H1 (cell line): ENCODE measurements around the gene CEP350. TPM values are rescaled to one million over a fixed set of nuclear protein-coding genes. Genes with fewer than 3 reads are reported as not detected.

ENCODE experiments used
- CTCF ChIA-PET: fragments of 300-600 bp; sonication (Branson Sonifier 250); formaldehyde crosslinking; loops from one replicate; lab custom pipeline; 2021; ENCODE audit not compliant: partially characterized antibody; lab: Charles Lee
- POLR2A ChIA-PET: fragments of 300-600 bp; sonication (Branson Sonifier 250); formaldehyde crosslinking; loops from one replicate; lab custom pipeline; 2021; ENCODE audit warnings: inconsistent platforms; ENCODE audit not compliant: partially characterized antibody; lab: Charles Lee
- DNase-seq, 2 experiments: peaks; one replicate each; pipeline versions ENCODE4 v3.0.0 to v3.0.0-alpha.2; 2010 to 2022; ENCODE audit warnings: low spot score in 2 of 2, low read depth in 1 of 2, mixed read lengths in 1 of 2
- FAIRE-seq: peaks from 2 replicates; lab custom pipeline; 2011; peaks lifted over from hg19 to GRCh38; lab: Jason Lieb, UNC
- H2AFZ ChIP-seq: 2 replicates; pipeline ENCODE4 v1.8.1; 2012; ENCODE audit warnings: low read length, inconsistent platforms
- H2AK5ac ChIP-seq: 2 replicates; pipeline ENCODE4 v1.6.1; 2013; ENCODE audit warnings: low read depth, low read length
- H2BK120ac ChIP-seq: replicated peaks from 2 replicates; pipeline ENCODE3; 2013; ENCODE audit warnings: low read depth, low read length, inconsistent platforms
- H2BK12ac ChIP-seq: 2 replicates; pipeline ENCODE4 v1.6.1; 2013; ENCODE audit warnings: low read depth, low read length
- H2BK15ac ChIP-seq: 2 replicates; pipeline ENCODE4 v1.6.1; 2013; ENCODE audit warnings: low read length
- H2BK20ac ChIP-seq: 2 replicates; pipeline ENCODE4 v1.6.1; 2013; ENCODE audit warnings: low read length
- H2BK5ac ChIP-seq: 2 replicates; pipeline ENCODE4 v1.6.1; 2013; ENCODE audit warnings: low read depth, low read length
- H3K14ac ChIP-seq: 2 replicates; pipeline ENCODE4 v1.6.1; 2013; ENCODE audit warnings: inconsistent platforms; ENCODE audit not compliant: insufficient read length
- H3K18ac ChIP-seq: 2 replicates; pipeline ENCODE4 v1.6.1; 2013; ENCODE audit warnings: low read length; ENCODE audit errors: extremely low read depth
- H3K23ac ChIP-seq: 2 replicates; pipeline ENCODE4 v1.6.1; 2013; ENCODE audit warnings: inconsistent platforms; ENCODE audit not compliant: insufficient read length
- H3K23me2 ChIP-seq: 2 replicates; pipeline ENCODE4 v1.6.1; 2013; ENCODE audit warnings: low read depth, low read length
- H3K27ac ChIP-seq: 2 replicates; pipeline ENCODE4 v1.6.1; 2011; ENCODE audit warnings: low read depth, low read length, inconsistent platforms
- H3K27me3 ChIP-seq, 4 experiments: replicated peaks in 1 of 4; 1 replicate in 1 of 4; 2 replicates in 3 of 4; pipeline versions ENCODE4 v1.6.1 to v1.8.1; 2011 to 2013; ENCODE audit warnings: low read length in 3 of 4, mild to moderate bottlenecking in 3 of 4, inconsistent platforms in 2 of 4, mixed read lengths in 2 of 4, moderate library complexity in 1 of 4; ENCODE audit not compliant: control insufficient read depth in 3 of 4, insufficient read depth in 3 of 4; ENCODE audit errors: extremely low read depth in 1 of 4
- H3K36me3 ChIP-seq, 4 experiments: 2 replicates each; pipeline versions ENCODE4 v1.6.1 to v1.8.1; 2011 to 2013; ENCODE audit warnings: mild to moderate bottlenecking in 4 of 4, low read length in 3 of 4, moderate library complexity in 2 of 4, control low read depth in 1 of 4, inconsistent platforms in 1 of 4; ENCODE audit not compliant: insufficient read depth in 4 of 4, control insufficient read depth in 2 of 4
- H3K4ac ChIP-seq: replicated peaks from 2 replicates; pipeline ENCODE3; 2013; ENCODE audit warnings: low read length, low read depth, mixed read lengths, inconsistent platforms; ENCODE audit not compliant: insufficient read length
- H3K4me1 ChIP-seq, 4 experiments: replicated peaks in 1 of 4; 1 replicate in 1 of 4; 2 replicates in 3 of 4; pipeline versions ENCODE4 v1.6.1 to v1.8.1; 2011 to 2013; ENCODE audit warnings: low read length in 3 of 4, inconsistent platforms in 2 of 4, mixed read lengths in 1 of 4; ENCODE audit not compliant: insufficient read depth in 4 of 4, control insufficient read depth in 3 of 4
- H3K4me2 ChIP-seq, 2 experiments: 2 replicates each; pipeline versions ENCODE4 v1.6.1 to v1.8.1; 2011 to 2013; ENCODE audit warnings: low read depth in 2 of 2, low read length in 2 of 2, control low read depth in 1 of 2, inconsistent platforms in 1 of 2, mild to moderate bottlenecking in 1 of 2; ENCODE audit not compliant: insufficient read depth in 1 of 2
- H3K4me3 ChIP-seq, 4 experiments: fragments of 200-600, 300-600 bp in 1 of 4; sonication (generic), shearing (Covaris generic), sonication (Bioruptor Twin) in 1 of 4; 2 replicates each; pipeline versions ENCODE4 v1.5.1 to v1.8.1; 2011 to 2016; ENCODE audit warnings: low read length in 4 of 4, low read depth in 3 of 4, control low read depth in 2 of 4, inconsistent platforms in 2 of 4, mild to moderate bottlenecking in 2 of 4, mixed read lengths in 1 of 4, moderate library complexity in 1 of 4; ENCODE audit not compliant: insufficient read depth in 2 of 4; ENCODE audit errors: extremely low read depth in 1 of 4
- H3K56ac ChIP-seq: replicated peaks from 2 replicates; pipeline ENCODE3; 2013; ENCODE audit warnings: low read depth, mild to moderate bottlenecking, mixed read lengths, low read length, inconsistent platforms; ENCODE audit not compliant: insufficient read length
- H3K79me1 ChIP-seq: 2 replicates; pipeline ENCODE4 v1.6.1; 2013; ENCODE audit warnings: low read depth, low read length, control low read depth
- H3K79me2 ChIP-seq, 2 experiments: 2 replicates each; pipeline versions ENCODE4 v1.6.1 to v1.8.1; 2012 to 2013; ENCODE audit warnings: low read length in 2 of 2, mild to moderate bottlenecking in 2 of 2, inconsistent platforms in 1 of 2; ENCODE audit not compliant: insufficient read depth in 2 of 2, control insufficient read depth in 1 of 2
- H3K9ac ChIP-seq, 4 experiments: replicated peaks in 1 of 4; 1 replicate in 1 of 4; 2 replicates in 3 of 4; pipeline versions ENCODE4 v1.6.1 to v1.8.1; 2011 to 2013; ENCODE audit warnings: low read depth in 3 of 4, low read length in 3 of 4, control low read depth in 2 of 4, mild to moderate bottlenecking in 2 of 4, moderate library complexity in 2 of 4, inconsistent platforms in 1 of 4; ENCODE audit errors: extremely low read depth in 1 of 4
- H3K9me3 ChIP-seq, 2 experiments: 2 replicates each; pipeline versions ENCODE4 v1.6.1 to v1.8.1; 2012 to 2013; ENCODE audit warnings: mild to moderate bottlenecking in 2 of 2, moderate library complexity in 2 of 2, control low read depth in 1 of 2, inconsistent platforms in 1 of 2, low read depth in 1 of 2, low read length in 1 of 2, mixed read lengths in 1 of 2; ENCODE audit not compliant: insufficient read depth in 2 of 2
- H4K20me1 ChIP-seq, 2 experiments: replicated peaks in 1 of 2; 2 replicates each; pipeline versions ENCODE3 to v1.8.1; 2011 to 2013; ENCODE audit warnings: inconsistent platforms in 2 of 2, low read length in 2 of 2, mild to moderate bottlenecking in 1 of 2; ENCODE audit not compliant: insufficient read depth in 2 of 2, control insufficient read depth in 1 of 2
- H4K5ac ChIP-seq: 2 replicates; pipeline ENCODE4 v1.6.1; 2013; ENCODE audit warnings: low read length, low read depth, mixed read lengths, inconsistent platforms; ENCODE audit not compliant: insufficient read length
- H4K8ac ChIP-seq: 2 replicates; pipeline ENCODE4 v1.8.0; 2013; ENCODE audit warnings: mild to moderate bottlenecking, moderate library complexity, low read length, inconsistent platforms; ENCODE audit not compliant: insufficient read depth; ENCODE audit errors: extremely low read depth
- H4K91ac ChIP-seq: replicated peaks from 2 replicates; pipeline ENCODE3; 2013; ENCODE audit warnings: low read length, mixed read lengths, inconsistent platforms; ENCODE audit not compliant: insufficient read length
- ASH2L ChIP-seq: fragments of 200-600, 300-600 bp; sonication (generic); IDR thresholded peaks from one replicate; pipeline ENCODE4 v1.7.1; 2017; ENCODE audit warnings: low read length
- CBX5 ChIP-seq: fragments of 300-800, 300-1000 bp; sonication (generic); IDR thresholded peaks from 2 replicates; pipeline ENCODE4 v1.7.1; 2016; ENCODE audit warnings: antibody characterized with exemption, low read length, low read depth
- HDAC6 ChIP-seq: IDR thresholded peaks from one replicate; pipeline ENCODE4 v1.7.1; 2012; ENCODE audit warnings: low read depth, mild to moderate bottlenecking, inconsistent platforms, low read length, moderate library complexity
- MAX ChIP-seq: IDR thresholded peaks from 2 replicates; pipeline ENCODE4 v1.6.1; 2012; ENCODE audit warnings: inconsistent platforms
- SP1 ChIP-seq: IDR thresholded peaks from 2 replicates; pipeline ENCODE4 v1.6.1; 2011; ENCODE audit warnings: low read depth, low read length
- SUZ12 ChIP-seq: fragments of 200-600 bp; sonication (generic); IDR thresholded peaks from 2 replicates; pipeline ENCODE4 v1.6.1; 2012; ENCODE audit warnings: mild to moderate bottlenecking, inconsistent platforms, low read length, moderate library complexity, mixed read lengths
- WGBS, 2 experiments: shearing (Covaris generic) in 1 of 2; methylation state at CpG; one replicate each; pipeline versions ENCODE4 v1.1.6 to v1.1.7; 2013 to 2015; ENCODE audit warnings: low lambda C conversion rate in 2 of 2, mixed read lengths in 2 of 2, inconsistent platforms in 1 of 2, low coverage in 1 of 2, missing lambda C conversion rate in 1 of 2; ENCODE audit not compliant: insufficient replicate concordance in 2 of 2, insufficient coverage in 1 of 2, insufficient read length in 1 of 2; ENCODE audit errors: extremely low coverage in 1 of 2, missing lambda C conversion rate in 1 of 2; 5-methylcytosine and 5-hydroxymethylcytosine counted together
- polyA plus RNA-seq, 7 experiments: library from polyadenylated mRNA; depleted of rRNA in 3 of 7; stranded (reverse) in 5 of 7; unstranded in 2 of 7; fragments of >200 nt in 5 of 7; fragments of 200-250 nt in 2 of 7; gene quantifications; 1 replicate in 5 of 7; 2 replicates in 1 of 7; 4 replicates in 1 of 7; pipeline versions ENCODE4 v1.2.1 to v1.2.3, GENCODE V29; 2011 to 2013; ENCODE audit warnings: missing spikeins in 2 of 7, mixed read lengths in 2 of 7
- total RNA-seq: library from RNA; stranded (reverse); fragmentation: NEBNext Ultra II Directional; extraction: Animal tissue kit (Norgen Biotek cat#: 25700); gene quantifications from 2 replicates; pipeline ENCODE4 v1.2.1, GENCODE V29; 2021

The CEP350 gene
- total and polyA plus RNA-seq, 2 of the 8 experiments (the other 6 are each of a cell fraction or from before 2014, with no cell fraction given), result 5.6 to 39.4 TPM

DNA sequence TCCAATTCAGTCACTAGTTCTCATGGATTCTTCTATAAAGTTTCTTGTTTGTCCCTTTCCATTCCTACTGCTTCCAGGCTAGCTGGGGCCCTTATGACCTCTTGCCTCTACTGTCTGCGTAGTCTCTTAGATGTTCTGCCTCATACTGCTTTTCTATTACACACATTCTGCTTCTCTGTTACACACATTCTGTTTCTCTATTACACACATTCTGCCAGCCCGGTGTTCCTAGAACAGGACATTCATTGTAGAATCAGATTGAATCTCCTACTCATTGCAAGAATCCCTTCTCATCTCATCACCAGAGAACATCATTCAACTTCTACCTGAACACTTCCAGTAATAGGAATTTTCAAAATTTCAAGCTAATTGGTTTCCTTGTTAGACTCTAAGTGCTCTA is 130.7 kb downstream of the CEP350 start:
- Histone ChIP-seq H2AFZ (no peak overlapping the region), H4K91ac (no peak overlapping the region), H3K9ac (no peak overlapping the region), H4K8ac (no peak overlapping the region), H3K4me3 (no peak overlapping the region), H3K79me1 (no peaks in the 10 kb centered on the region), H2BK120ac (no peak overlapping the region), H3K14ac (no peak overlapping the region), H3K36me3 (peaks cover 3 to 20% (median 6%) of the 10 kb centered on the region in 4 experiments; a peak in 5 of 8 replicates), H3K9me3 (no peaks in the 10 kb centered on the region), H3K23ac (no peak overlapping the region), H3K18ac (no peak overlapping the region), H3K23me2 (no peaks in the 10 kb centered on the region), H2BK20ac (no peak overlapping the region), H3K4me1 (no peaks in the 10 kb centered on the region), H3K27me3 (no peaks in the 10 kb centered on the region), H3K56ac (no peak overlapping the region), H3K79me2 (no peaks in the 10 kb centered on the region), H2BK12ac (no peak overlapping the region), H3K4me2 (no peak overlapping the region), H2BK5ac (no peak overlapping the region), H3K27ac (no peak overlapping the region), H2AK5ac (no peak overlapping the region), H3K4ac (no peak overlapping the region), H4K20me1 (no peaks in the 10 kb centered on the region), H4K5ac (no peak overlapping the region), H2BK15ac (no peak overlapping the region)
- no peak for DNase-seq
- POLR2A ChIA-PET, result interaction anchor here (1.3 kb wide), 1 partner anchor 17 kb away, joined by 4 read pairs; no protein-coding TSS in a partner anchor
- no peak for FAIRE-seq
- WGBS, 2 experiments, result 92% methylated on average over 2 of the region's 2 CpGs; no CpG with 5 or more reads in 1 of the 2 experiments
- CTCF ChIA-PET, result interaction anchor here (0.8 to 2.2 kb wide), 5 partner anchors 8 to 636 kb away, joined by 3 to 11 read pairs (median 3); no protein-coding TSS in a partner anchor
- no peak for TF ChIP-seq SP1
- no peak for TF ChIP-seq CBX5
- no peak for TF ChIP-seq HDAC6
- no peak for TF ChIP-seq MAX
- no peak for TF ChIP-seq ASH2L
- TF ChIP-seq SUZ12, result no peak
